ENCODE data around the gene PROM1.

The PROM1 gene

GRCh38 chr4:15938640-15939039 lies 145.2 kb downstream of the PROM1 start, which contains the start of gene FGFBP1:
TSS of gene FGFBP1 (minus strand) at chr4:15938740. CDS start at chr4:15936632, 2,108 bp downstream.
- no peak for DNase-seq (ENCODE audit: low spot score)

DNA sequence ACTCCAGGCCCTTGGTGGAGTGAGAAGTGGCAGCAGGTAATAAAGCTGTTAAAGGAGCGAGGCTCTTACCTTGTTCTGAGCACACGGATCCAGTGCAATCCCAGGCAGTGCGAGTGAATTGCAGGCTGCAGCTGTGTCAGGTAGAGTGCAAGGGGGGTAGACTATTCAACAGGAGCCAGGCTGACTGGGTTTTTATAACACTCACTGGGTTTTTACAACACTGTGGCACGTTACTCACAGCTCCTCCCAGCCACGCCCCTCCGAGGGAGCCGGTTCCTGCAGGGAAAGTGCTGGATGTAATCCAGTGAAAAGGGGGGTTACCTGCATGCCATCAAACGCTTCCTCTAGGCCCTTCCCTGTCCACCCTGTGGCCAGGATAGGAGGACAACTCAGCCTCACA lies 145.6 kb downstream of the PROM1 start:
- DNase-seq (ENCODE audit: low spot score): no peak

DNA sequence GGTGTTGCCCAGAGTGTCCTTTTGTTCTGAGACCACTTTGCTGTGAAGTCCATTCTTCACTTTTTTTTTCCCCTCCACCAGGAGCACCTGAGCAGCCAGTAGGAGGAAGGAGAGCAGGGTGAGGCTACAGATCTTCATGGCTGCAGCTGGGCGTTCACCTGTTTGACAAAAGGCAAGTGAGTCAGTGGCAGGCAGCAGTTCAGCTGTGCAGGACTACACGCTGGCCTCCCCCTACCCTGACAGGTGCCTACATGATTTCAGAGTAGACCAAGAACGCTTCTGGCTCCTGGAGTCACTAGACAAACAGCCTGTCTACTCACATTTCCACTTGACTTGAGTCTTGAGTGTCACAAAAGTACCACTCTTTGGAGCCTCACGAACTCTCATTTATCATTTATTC lies 147.3 kb downstream of the PROM1 start:
- no peak for DNase-seq (ENCODE audit: low spot score)

DNA sequence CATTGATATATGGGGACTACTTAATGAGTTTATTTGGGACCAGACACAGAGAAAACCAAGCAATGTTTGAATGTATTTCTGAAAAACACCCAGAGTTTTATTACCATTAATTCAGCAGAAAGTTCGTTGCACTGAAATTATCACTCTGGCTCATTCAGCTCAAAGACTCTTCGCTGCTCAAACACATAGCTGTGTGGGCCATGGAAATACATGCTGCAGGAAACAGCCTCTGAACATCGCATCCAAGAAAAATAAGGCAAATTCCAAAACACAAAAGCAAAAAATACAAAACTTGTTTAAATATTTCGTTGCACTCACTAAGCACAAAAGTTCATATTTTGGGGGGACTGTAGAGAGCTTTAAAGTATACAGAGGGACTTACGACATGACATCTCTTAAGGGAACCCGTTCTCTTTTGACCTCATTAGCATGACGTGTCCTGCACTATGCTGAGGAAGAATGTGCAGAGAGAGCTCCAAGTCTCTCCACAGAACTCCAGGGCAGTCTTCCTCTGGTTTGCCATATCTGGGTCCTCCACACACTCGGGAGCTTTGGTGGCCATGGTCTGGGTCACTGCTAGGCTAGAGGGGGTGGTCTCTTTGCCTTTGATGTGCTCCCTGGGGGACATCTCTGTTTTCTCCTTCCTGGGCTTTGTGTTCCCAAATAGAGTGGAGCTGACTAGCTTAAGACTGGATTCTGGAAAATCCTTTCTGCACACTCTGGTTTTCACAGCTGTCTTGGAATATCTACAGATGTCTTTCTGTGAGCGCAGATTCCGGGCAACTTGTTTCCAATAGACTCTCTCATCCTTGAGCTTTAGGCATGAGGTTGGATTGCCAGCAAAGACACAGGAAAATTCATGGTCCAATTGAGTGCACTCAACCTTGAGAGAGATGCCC lies 148.1 kb downstream of the PROM1 start:
- DNase-seq (ENCODE audit: low spot score): no peak

- no peak for DNase-seq (ENCODE audit: low spot score)
Measured at GRCh38 chr4:15934259-15934658, 149.6 kb downstream of the PROM1 start.

DNA sequence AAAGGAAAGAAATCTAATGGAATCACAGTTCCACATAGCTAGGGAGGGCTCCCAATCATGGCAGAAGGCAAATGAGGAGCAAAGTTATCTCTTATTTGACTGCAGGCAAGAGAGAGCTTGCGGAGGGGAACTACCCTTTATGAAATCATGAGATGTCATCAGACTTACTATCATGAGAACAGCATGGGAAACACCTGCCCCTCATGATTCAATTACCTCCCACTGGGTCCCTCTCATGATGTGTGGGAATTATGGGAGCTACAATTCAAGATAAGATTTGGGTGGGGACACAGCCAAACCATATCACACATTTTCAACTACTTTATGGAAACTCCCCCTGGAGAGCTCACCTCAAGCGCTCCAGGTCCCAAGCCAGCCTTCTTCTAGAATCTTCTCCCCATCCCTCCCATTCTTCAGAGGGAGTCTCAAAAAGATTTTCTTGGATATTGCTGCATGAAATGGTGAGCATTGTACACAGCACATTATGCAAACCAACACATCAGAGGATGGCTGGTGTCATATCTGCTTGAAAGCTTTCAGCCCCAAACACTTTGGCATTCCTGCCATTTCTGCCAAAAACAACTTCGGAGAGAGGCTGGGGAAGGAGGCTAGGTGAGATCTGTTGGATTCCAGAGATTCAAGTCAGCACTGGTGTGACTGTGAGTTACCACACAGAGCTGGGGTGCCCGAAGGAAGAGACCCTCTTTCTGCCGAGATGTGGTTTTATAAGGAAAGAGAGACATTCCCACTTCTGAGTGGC lies 152.2 kb downstream of the PROM1 start:
- no peak for DNase-seq (ENCODE audit: low spot score)

DNA sequence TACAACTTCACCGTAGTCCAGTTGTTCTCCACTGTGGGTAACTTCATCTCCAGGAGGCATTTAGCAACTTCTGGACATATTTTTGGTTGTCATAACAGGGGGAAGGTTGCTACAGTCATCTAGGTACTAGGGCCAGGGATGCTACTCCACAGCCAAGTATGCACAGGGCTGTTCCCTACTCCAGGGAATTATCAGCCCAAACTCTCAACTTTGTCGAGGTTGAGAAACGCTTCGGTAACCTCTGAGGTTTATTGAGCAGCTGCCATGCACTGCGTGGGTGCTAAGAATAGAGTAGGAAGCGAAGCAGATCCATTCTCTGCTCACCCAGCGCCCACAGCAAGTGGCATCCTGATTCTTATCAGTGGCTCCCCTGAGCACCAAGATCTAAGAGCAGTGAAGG lies 153.5 kb downstream of the PROM1 start:
- no peak for DNase-seq (ENCODE audit: low spot score)

- no peak for DNase-seq (ENCODE audit: low spot score)
Measured at GRCh38 chr4:15929540-15929939, 154.3 kb downstream of the PROM1 start.

DNA sequence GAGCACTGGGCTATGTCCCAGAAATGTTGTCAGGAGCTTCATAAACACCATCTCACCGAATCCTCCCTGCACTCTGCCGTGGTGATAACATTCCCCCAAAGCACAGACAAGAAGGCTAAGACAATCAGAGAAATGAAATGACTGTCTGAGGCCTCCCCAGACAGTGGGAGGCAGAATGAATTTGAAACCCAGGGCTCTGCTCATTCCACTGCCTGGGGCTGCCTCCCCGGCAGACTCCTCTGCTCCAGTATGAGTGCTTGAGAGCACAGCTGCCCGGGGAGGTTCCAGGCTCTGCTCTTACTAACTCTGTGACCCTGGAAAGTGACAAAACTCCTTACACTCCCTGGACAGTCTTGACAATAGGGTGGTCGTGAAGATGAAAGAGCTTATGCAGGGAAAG lies 154.9 kb downstream of the PROM1 start:
- no peak for DNase-seq (ENCODE audit: low spot score)

DNA sequence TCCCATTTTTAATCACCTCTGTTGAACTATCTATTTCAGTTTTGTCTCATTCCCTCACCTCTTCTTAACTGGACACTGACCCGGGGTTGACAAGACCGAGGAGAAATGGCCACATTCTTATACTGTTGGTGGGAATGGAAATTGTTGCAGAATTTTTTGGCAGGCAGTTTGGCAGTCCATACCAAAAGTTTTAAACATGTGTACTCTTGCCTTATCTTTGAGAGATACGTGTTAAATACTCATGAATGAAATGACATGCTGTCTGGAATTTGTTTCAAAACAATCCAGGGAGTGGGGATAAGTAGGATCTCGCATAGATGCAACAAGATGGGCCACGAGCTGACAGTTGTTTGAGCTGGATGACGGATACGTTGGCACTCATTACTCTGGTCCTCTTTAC lies 157.3 kb downstream of the PROM1 start:
- no peak for DNase-seq (ENCODE audit: low spot score)

DNA sequence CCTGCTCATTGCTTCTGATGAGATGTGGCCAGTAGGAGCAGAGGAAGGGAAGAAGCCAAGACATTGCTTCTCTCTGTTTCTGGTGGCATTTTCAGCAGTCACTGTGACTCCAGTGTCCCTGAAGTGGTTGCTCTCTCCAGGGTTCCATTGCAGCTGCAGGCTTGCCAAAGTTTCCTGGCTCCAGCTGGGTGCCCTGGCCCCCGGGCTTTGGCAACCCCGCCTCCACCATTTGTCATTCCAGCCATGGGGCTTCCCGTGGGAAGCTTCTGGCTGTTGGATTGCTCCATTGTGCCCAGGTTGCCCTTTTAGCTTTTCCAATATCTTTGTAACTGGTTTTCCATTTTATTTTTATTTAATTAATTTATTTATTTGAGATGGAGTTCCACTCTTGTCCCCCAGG lies 158.0 kb downstream of the PROM1 start:
- DNase-seq (ENCODE audit: low spot score): no peak

GRCh38 chr4:15921592-15921932 lies 162.3 kb downstream of the PROM1 start:
- no peak for DNase-seq (ENCODE audit: low spot score)

GRCh38 chr4:15920723-15921591 lies 162.9 kb downstream of the PROM1 start:
- DNase-seq (ENCODE audit: low spot score): no peak

DNA sequence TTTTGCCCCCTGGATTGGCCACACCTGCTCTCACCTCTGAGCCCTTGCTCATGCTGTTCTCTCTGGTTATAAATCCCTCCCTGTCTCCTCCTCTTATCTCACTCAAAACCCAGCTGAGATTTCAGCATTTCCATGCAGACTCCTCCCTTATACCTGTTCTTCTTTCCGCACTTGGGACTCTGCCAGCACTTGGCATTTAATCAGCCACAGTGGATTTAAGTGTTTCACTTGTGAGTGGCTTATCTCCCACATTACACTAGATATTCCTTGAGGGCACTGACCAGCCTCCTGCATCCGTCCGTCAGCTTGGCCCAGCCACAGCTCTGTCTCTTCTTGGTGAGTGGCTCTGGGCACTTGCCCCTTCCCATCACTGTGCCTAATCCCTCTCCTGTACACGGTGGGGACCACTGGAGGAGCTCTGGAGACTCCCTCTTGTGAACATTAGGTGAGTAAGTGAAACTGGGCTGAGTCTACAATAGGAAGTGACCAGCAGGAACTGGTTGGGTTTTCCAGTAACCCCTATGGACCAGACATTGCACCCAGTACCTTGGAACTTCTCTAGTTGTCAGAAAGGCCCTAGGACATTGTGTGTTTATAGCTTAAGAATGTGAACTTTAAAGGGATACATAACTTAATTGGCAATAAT lies 165.2 kb downstream of the PROM1 start:
- DNase-seq (ENCODE audit: low spot score): no peak

All from globus pallidus (tissue), 1 donor.